SHP77 (cell line): ENCODE results near the gene GGPS1.
"Not testable (repeated sequence)": the region's sequence is repeated elsewhere in the genome, so short reads cannot be mapped to it uniquely, and the experiment has no call there.

ENCODE experiments used
- DNase-seq, 2 experiments: peaks; one replicate each; lab custom pipeline; 2025; lab: John Stamatoyannopoulos, UW

The GGPS1 gene

DNA sequence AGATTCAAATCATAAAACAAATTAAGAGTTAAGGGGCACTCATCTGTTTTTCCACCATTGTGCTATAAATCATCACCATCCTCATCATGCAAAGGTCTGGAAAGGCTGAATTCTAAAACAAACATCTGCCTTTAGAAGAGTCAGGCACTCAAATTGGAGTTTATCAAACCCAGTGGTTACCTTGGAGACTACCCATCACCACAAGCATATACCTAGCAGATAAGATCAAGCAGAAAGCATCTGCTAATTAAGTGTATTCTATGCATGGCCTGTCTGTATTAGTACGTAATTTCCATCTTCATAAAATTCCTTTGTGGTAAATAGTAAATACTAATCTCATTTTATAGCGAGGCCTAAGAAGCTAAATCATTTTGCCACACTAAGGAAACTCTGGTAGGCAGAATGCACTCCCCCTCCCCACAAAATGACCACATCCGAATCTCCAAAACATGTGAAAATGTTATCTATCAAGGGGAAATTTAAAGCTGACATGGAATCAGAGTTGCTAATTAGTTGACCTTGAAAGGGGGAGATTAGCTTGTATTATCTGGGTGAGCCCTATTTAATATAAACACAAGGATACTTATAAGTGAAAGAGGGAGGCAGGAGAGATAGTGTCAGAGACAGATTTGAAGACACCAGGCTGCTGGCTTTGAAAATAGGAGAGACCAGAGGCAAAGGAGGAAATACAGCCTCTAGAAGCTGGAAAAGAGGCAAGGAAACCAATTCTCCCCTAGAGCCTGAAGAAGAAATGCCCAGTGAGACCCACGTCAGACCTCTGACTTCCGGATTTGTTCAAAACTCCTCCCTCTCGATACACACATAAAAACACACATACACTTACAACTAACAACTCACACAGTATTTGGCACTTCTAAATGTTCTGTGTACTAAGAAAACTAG is 23.6 kb upstream of the GGPS1 start:
- DNase-seq: no peak

DNA sequence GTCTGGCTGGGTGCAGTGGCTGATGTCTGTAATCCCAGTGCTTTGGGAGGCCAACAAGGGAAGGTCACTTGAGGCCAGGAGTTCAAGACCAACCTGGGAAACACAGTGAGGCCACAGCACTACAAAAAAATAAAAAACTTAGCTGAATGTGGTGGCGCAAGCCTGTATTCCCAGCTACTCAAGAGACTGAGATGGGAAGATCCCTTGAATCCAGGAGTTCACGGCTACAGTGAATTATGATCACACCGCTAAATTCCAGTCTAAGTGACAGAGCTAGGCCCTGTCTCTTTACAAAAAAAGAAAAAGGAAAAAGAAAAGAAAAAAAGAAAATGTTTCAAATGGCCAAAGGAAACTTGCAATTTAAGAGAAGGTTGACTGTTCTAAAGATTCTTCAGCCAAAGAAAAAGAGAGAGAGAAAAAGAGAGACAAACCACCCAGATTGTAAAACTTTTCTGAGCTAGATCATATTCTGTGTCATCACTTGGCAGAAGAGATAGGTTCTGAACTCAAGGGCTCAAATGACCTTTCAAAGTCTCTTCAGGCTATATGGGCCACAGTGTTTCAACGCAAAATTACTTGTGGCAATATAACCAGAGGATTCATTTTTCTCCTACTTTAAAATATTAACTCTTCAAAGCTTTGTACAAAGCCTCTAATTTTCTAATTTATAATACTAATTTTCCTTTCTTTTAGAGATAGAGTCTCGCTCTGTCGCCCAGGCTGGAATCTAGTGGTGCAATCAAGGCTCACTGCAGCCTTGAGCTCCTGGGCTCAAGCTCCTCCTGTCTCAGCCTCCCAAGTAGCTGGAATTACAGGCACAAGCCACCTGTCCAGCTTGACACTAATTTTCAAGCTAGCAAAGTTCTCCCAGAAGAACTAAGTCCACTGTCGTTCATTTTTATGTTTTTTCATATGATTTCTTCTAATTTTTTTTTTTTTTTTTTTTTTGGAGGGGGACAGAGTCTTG is 20.9 kb upstream of the GGPS1 start:
- DNase-seq: no peak

DNA sequence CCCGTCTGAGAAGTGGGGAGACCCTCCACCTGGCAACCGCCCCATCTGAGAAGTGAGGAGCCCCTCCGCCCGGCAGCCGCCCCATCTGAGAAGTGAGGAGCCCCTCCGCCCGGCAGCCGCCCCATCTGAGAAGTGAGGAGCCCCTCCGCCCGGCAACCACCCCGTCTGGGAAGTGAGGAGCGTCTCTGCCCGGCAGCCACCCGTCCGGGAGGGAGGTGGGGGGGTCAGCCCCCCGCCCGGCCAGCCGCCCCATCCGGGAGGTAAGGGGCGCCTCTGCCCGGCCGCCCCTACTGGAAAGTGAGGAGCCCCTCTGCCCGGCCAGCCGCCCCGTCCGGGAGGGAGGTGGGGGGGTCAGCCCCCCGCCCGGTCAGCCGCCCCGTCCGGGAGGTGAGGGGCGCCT is 19.2 kb upstream of the GGPS1 start:
- DNase-seq: not testable (repeated sequence)

DNA sequence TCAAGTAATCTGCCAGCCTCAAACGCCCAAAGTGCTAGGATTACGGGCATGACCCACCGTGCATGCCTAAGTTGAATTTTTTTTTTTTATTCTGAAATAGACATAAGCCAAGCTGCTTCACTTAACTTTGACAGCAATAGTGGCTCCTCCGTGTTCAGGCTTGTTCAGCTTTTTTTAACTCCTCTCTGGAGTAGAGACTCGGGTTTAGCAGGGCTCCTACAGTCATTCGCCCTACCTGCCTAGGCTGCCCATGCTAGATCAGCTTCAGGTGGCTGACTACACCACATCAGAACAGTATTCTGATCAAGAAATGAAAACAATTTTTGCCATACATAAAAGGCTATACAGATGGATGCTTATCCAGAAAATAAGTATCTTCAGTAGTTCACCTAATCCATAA is 15.1 kb upstream of the GGPS1 start:
- DNase-seq: no peak

DNA sequence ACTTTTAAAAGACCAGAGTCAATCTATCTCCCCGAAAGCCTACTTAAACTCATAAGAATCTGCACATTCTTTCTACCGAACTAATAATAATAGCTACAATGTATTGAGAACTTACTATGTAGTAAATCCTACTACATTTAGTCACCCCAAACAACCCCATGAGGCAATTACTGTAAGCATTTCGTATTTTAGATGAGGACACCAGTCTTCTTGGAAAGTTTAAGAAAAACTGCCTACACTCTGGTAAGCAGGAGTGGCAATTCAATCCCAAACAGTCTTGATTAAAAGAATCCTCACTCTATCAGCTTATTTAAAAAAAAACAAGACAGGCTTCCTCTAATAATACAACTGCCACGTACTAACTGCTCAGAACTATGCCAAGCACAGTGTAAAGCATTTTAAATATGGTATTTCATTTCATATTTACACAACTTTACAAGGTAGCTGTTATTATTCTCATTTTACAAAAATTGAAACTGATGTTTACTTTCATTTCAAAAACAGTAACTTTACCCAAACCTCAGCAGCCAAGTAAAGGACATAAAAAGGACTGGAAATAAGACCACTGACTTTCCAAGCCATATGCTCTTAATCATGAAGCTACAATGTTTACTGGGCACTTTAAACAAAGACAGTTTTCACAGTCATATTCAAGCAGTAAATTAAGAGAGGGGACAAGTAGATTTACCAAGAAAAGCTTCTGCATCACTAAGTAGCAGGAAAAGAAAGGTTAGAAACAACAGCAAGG is 14.3 kb upstream of the GGPS1 start:
- DNase-seq: no peak

DNA sequence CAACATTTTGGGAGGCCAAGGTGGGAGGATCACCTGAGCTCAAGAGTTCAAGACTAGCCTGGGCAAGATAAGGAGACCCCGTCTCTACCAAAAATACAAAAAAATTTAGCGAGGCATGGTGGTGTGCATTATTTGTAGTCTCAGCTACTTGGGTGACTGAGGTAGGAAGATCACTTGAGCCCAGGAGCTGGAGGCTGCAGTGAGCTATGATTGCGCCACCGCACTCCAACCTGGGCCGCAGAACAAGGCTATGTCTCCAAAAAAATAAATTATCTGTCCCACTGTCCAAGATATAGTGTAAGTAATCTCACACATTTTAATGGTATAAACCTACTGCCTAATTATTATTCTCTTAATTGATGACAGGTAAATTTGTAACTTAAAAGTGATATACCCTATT is 13.2 kb upstream of the GGPS1 start:
- DNase-seq: no peak

DNA sequence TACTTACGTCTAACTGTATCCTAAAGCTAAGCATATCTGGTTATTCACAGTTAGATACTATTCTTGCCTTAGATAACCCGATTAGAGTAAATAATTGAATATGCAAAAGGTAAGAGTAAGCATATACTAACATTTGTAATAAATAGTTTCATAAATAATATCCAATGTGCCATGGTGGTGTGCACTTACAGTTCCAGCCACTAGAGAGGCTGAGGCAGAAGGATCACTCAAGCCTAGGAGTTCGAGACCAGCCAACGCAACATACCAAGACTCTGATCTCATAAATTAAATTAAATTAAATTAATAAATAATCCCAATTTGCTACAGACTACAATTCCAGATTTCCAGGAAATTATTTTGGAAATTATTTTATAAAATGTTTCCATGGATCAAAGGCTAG is 12.6 kb upstream of the GGPS1 start:
- no peak for DNase-seq

DNA sequence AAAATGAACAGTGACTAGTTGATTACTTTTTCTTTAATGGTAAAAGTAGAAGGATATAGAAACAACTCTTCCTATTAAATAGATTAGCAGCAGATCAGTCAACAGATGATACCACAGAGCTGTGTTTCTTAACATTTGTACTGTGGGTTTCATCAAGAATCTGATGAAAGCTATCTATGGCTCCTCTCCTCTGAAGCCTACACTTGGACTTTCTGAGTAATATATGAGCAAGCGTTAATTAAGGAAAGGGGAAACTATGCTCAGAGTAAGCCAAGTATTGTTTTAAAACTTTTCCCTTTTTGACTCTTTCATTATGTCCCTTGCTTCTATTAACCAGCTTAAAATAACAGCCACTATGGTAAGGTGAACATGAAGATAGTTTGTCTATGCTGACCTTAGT is 11.2 kb upstream of the GGPS1 start:
- no peak for DNase-seq

DNA sequence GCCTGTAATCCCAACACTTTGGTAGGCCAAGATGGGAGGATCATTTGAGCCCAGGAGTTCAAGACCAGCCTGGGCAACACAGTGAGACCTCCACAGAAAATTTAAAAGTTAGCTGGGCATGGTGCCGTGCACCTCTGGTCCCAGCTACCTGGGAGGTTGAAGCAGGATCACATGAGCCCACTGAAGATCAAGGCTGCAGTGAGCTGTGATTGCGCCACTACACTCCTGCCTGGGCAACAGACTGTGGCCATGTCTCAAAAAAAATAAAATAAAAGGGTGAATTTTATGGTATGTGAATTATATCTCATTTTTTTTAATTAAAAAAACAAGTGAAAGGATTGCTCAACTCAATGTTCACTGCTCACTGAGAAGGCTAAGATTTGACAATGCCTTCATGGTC is 9.1 kb upstream of the GGPS1 start:
- DNase-seq: no peak

DNA sequence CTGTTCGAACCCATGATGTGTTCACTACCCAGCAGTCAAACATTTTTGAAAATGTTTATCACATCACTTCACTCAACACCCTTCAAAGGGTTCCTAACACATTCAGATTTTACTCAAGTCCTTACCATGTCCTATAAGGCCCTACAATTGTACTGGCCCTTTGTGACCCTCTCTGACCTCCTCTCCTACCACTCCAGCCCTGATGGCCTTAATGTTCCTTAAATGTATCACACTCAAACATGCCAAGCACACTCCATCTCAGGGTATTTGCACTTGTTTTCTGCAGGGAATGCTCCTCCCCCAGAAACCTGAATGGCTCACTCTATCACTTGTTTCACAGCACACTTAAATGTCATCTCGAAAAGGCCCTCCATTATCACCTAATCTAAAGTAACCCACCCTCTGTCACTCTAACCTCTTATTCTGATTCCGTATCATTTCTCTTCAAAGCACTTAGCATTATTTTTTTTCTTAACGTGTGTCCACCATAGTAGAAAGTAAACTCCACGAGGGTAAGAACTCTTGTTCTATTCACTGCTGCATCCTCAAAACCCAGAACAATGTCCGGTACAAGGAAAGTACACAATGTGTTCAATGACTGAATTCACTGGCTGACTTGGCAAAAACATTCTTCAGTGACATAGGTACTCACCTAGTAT is 7.7 kb upstream of the GGPS1 start:
- DNase-seq: no peak

DNA sequence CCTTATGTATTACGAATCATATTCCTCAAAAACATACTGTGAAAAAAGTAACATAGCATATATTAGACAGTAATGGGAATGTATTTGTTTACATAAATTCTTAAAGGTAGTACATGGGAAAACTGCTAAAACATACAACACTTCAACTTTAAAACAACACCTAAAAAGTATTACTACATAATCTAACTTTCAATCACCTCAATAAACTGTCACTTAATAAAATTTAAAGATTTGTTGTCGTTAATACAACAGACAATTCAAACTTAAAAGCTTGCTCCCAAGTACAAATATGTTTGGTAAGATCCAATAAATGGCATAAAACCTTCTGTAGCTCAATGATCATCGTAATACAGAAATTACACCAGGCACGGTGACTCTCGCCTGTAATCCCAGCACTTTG is 4.1 kb upstream of the GGPS1 start:
- no peak for DNase-seq

DNA sequence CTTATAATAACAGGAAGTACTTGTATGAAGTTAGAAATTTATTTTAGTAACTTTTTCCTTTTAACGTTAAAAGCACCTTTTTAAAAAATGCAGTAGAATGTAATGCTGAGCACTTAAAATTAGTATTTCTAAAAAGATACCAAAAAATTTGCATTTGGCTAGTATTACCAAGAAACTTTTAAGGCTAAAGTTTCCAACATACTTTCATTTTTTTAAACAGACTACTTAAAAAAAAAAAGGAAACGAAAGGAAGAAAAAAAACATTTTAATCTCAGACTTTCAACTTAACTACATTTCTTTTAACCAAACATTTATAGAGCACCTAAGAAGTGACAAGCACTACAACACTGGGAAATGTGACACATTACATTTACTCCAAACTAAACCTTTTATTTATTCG is 3.2 kb upstream of the GGPS1 start:
- no peak for DNase-seq

DNA sequence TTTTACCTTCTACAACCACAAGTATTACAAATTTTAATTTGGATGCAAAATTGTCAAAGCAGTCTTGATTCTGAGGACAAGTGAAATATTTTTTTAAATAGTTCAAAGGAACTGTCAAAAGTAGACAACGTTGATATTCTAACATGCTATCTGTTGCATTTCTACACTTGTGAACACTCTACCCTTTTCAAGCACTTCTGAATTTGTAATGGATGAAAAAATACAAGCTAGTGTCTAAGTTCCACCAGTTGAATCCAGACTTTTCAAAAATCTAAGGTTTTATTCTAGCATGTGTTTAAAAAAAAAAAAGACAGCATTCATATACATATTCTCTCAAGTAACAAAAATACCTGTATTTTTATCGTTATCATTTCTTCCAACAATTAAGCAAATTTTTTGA is 2.5 kb upstream of the GGPS1 start:
- DNase-seq: no peak

DNA sequence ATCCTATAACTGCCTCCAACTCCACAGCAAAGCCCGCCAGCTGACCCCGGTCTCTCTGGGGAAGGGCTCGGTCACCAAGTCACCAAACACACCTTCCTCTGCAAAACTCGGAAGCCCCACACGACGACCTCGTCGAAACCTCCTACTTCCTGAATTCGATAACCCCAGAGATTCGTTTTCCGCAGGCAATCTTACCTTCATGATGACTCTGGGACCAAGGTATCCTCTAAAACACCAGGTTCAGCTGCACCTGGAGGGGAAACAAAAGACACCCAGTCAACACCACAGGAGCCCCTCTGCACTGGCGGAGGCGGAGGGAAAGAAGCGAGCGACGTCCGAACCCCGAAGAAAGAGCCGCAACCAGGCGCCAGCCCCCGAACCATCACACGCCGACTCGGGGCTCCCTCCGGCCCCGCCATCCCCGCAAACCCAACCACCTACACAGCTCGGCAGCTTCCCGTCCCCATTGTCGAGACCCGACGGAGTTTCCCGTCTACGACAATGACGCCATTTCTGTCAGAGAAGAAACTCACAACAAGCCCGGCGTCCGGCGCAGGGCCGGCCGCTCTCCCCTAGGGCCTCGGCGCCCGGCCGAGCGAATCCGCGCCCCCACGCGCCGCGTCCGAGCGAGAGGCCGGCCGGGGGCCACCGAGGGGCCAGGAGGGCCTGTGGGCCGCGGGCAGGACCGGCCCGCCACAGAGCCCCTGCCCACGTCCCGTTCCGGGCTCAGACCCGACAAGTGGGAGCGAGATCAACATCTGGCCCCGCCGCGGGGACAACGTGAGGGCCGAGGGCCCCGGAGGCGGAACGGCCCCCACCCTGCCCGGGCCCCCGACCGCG is 1.4 kb upstream of the GGPS1 start:
- DNase-seq: peak in 1 of 2 experiments; percentile 27

DNA sequence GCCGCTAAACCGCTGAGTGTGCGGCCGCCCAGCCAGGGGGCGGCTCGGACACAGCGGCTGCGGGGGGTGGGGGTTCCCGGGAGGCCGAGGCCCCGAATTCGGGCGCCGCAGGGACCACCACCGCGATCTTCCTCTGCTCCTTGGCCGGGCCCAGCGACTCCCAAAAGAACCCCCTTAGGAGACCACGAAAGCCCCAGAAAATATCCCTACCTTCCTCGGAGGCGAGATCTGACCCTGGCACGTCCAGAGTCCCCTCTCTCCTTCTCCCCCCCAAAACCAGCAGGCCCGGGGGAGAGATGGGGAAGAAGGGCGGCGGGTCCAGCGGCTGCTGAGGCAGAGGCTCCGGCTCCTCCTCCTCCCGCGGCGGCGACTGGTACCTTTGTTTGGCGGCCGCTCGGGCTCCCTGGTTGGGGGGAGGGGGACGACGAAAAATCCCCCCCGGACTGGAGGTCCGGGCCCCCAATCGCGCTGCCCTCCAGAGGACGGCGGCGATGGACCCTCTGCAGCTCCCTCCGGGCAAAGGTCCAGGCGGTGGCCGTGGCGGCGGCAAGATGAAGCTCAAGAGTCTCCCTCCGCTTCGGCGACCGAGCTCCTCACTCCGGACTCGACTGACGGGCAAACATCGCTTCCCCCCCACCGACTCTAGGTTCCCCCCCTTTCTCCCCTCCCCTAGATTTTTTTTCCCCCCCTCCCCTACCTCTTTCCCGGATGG is 655 bp upstream of the GGPS1 start, which contains the start of gene ARID4B:
Gene ARID4B (minus strand): TSS at position 621 of the 712 bp plus-strand sequence. CDS start 1,260 bp downstream, outside the sequence.
- peak in 1 of 2 experiments; percentile 74 for DNase-seq

DNA sequence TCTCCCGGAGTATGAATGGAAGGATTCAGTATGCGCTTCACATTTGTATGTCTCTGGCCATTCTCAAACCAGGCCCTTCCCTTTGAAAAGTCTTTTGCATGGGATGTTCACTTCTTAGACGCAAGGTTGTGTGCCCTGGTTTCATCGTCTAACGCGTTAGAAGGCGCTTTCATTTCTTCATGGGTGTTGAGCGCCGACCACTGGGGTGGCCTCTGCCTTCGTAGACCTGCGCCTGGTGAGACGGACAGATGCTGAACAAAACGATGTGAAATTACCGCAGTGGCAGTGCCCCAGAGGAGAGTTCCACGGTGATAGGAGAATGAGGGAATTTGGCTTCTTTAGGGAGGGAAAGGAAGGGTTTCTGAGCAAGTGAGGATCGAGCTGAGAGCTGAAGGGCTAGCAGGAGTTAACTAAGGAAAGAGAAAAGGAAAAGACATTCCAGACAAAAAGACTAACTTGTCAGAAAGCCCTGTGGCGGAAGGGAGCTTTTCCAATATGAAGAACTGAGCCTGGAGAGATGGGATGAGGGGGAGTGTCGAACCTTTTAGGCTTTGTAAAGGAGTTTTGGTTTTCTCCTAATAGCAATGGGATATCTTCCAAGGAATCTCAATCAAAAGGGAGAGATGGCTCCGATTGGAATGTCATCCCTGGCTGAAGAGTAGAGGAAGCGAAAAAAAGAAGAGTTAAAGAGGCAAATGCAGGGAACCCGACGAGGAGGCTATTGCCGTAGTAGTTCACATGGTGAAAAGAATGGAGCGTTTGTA is 951 bp downstream of the GGPS1 start:
- peak in 1 of 2 experiments; percentile 20 for DNase-seq

DNA sequence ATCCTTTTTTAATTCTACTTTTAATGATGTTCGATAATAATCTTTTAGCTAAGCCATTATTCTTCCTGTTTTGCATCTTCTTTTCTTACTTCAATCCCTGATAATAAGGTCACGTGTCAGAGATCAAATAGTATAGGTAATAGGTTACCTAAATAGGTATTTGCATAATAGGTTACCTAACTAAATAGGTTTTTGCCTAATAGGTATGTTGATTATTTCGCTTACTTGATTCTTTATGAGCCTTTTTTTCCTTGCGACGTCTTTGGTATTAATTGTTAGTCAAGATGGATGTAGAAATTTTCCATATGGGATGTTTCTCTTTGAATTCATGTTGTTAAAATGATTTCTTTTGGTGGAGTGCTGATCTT is 2.5 kb downstream of the GGPS1 start:
- no peak for DNase-seq

DNA sequence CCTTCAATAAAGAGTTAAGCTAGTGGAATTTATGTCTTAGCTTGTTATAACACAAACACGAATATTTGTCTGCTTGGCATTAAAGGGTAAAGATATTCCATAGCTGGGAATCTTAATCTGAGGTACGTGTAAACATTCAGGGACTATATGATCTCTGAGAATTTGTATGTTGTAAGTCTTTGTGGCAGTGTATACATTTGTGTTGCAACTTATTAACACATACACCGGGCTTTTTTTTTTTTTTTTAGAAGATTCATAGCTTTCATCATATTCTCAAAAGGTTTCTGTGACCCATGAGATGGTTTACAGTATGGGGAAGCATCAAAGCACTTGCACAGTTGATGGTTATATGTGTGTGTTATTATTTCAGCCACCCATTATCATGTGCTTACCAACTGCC is 3.0 kb downstream of the GGPS1 start:
- no peak for DNase-seq

DNA sequence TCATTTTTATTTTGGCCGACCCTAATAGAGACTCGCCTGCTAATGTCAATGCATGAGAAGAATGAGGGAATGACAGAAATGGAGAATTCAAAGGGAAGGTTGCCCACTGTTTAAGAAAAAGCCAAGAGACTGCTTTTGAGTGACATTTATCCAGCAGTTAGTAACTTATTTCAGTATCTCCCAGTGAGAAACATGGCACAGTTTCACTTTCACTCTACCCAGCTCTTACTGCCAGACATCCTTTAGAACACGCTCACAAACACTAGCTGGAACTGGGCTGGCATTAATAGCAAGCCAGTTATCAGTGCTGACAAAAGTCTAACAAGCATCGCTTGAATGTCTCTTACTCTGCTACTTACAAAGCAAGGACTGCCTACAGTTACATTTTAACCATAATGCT is 8.5 kb downstream of the GGPS1 start:
- DNase-seq: no peak
